ENCODE measurements around the gene GIGYF2. TPM values are rescaled to one million over a fixed set of nuclear protein-coding genes. Genes with fewer than 3 reads are reported as not detected.

The GIGYF2 gene
- total and polyA plus RNA-seq, 8 donors, result 7.1 to 158 (median 75.0) TPM

DNA sequence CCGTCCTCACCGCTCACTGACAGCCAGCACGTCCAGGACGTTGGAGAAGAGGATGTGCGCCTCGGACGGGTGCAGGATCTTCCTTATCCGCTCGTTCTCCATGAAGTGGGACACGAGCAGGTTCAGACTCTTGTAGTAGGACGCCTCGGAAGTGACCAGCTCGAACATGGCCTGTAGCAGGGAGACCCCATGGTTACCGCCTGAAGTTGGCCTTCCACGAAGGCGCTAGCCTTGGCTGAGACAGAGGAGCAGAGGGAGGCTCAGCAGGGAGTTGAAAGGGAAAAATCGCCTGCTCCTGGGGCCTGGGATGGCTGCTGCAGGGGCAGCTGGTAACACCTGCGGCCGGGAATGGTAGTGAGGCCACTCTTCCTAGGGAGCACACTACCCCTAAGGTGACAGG, 197.6 kb downstream of the GIGYF2 start:
- no peak overlapping the region for H3K27ac ChIP-seq
- WGBS, 5 donors, result 90 to 93% (median 92%) methylated on average over 19 of the region's 19 CpGs
- peaks cover 0 to 43% (median 0%) of the 10 kb centered on the region in 3 donors for H3K27me3 ChIP-seq
- peak in 1 of 2 donors; percentile 22 for DNase-seq
- no peaks in the 10 kb centered on the region for H3K9me3 ChIP-seq
- H3K4me3 ChIP-seq, result no peak overlapping the region
- peaks cover 0 to 12% (median 3%) of the 10 kb centered on the region in 4 donors for H3K36me3 ChIP-seq
- peaks cover 0 to 5% (median 0%) of the 10 kb centered on the region in 4 donors for H3K4me1 ChIP-seq
- TF ChIP-seq POLR2A (IDR thresholded peaks at IDR 0.05) (no peak), EP300 (IDR thresholded peaks at IDR 0.05) (no peak), POLR2AphosphoS5 (IDR thresholded peaks at IDR 0.05) (no peak)
- TF ChIP-seq, protein P1, sequence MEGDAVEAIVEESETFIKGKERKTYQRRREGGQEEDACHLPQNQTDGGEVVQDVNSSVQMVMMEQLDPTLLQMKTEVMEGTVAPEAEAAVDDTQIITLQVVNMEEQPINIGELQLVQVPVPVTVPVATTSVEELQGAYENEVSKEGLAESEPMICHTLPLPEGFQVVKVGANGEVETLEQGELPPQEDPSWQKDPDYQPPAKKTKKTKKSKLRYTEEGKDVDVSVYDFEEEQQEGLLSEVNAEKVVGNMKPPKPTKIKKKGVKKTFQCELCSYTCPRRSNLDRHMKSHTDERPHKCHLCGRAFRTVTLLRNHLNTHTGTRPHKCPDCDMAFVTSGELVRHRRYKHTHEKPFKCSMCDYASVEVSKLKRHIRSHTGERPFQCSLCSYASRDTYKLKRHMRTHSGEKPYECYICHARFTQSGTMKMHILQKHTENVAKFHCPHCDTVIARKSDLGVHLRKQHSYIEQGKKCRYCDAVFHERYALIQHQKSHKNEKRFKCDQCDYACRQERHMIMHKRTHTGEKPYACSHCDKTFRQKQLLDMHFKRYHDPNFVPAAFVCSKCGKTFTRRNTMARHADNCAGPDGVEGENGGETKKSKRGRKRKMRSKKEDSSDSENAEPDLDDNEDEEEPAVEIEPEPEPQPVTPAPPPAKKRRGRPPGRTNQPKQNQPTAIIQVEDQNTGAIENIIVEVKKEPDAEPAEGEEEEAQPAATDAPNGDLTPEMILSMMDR (IDR thresholded peaks at IDR 0.05), result no peak
- intact Hi-C loops (cut with DNase I; ENCODE audit: low total_unique reads), result no loop called here

DNA sequence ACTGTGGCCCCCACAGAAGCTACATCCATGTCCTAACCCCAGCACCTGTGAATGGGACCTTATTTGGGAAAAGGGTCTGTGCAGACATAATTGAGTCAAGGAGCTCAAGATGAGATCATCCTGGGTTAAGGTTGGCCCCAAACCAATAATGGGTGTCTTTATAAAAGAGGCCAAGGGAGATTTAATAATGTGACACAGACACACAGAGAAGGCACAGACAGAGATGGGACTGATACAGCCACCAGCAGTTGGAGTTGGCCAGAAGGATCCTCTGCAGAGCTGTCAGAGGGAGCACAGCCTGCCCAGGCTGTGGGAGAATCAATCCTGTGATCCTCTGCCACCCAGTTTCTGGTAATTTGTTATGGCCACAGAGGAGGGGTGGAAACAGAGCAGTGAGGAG, 199.0 kb downstream of the GIGYF2 start:
- H3K4me3 ChIP-seq, result no peak overlapping the region
- H3K27me3 ChIP-seq, result peaks cover 0 to 30% (median 0%) of the 10 kb centered on the region in 3 donors
- H3K4me1 ChIP-seq, result peaks cover 0 to 1% (median 0%) of the 10 kb centered on the region in 4 donors
- no peak overlapping the region for H3K27ac ChIP-seq
- peaks cover 0 to 11% (median 3%) of the 10 kb centered on the region in 4 donors for H3K36me3 ChIP-seq
- no peaks in the 10 kb centered on the region for H3K9me3 ChIP-seq
- intact Hi-C loops (cut with DNase I; ENCODE audit: low total_unique reads), result no loop called here
- TF ChIP-seq POLR2AphosphoS5 (IDR thresholded peaks at IDR 0.05) (no peak), POLR2A (IDR thresholded peaks at IDR 0.05) (no peak), EP300 (IDR thresholded peaks at IDR 0.05) (no peak)
- TF ChIP-seq, protein P1 (IDR thresholded peaks at IDR 0.05), result no peak
- DNase-seq, result no peak

DNA sequence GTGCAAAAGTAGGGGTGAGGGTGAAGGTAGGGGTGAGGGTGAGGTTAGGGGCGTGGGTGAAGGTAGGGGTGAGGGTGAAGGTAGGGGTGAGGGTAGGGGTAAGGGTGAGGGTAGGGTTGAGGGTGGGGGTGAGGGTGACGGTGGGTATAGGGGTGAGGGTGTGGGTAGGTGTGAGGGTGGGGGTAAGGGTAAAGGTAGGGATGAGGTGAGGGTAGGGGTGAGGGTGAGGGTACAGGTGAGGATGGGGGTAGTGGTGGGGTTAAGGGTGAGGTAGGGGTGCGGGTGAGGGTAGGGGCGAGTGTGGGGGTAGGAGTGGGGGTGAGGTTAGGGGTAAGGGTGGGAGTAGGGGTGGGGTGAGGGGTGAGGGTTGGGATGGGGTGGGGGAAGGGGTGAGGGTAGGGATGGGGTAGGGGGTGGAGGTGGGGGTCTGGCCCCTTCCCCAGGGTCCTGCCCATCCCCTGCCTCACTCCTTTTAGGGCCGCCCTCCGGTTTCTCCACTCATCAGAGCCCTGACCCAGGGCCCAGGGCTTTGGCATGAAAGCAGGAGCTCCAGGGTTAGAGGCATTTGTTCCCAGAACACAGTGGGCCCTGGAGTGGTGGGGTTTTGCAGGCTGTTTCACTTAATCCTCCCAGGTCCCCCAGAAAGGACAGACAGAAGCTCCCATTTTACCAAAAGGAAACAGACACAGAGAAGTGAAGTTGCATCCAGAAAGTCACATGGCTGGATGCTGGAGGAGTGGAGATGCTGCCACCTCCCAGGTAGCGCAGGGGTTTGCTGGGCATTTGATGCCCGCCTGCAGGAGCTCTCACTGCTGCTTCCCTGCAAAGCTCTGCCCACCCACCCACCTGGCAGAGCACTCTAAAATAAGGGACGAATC, 199.8 kb downstream of the GIGYF2 start:
- DNase-seq, result no peak
- peaks cover 0 to 30% (median 0%) of the 10 kb centered on the region in 3 donors for H3K27me3 ChIP-seq
- TF ChIP-seq POLR2AphosphoS5 (IDR thresholded peaks at IDR 0.05), result no peak
- TF ChIP-seq, protein P1 (IDR thresholded peaks at IDR 0.05), result no peak
- no peak for TF ChIP-seq EP300 (IDR thresholded peaks at IDR 0.05)
- TF ChIP-seq POLR2A (IDR thresholded peaks at IDR 0.05), result no peak
- intact Hi-C loops (cut with DNase I; ENCODE audit: low total_unique reads), result no loop called here
- no peak overlapping the region for H3K4me3 ChIP-seq
- WGBS, 5 donors, result 93 to 95% (median 94%) methylated on average over 6 to 9 of the region's 9 CpGs
- H3K4me1 ChIP-seq, result no peaks in the 10 kb centered on the region
- H3K36me3 ChIP-seq, result peaks cover 0 to 6% (median 3%) of the 10 kb centered on the region in 4 donors
- H3K27ac ChIP-seq, result no peak overlapping the region
- H3K9me3 ChIP-seq, result no peaks in the 10 kb centered on the region

DNA sequence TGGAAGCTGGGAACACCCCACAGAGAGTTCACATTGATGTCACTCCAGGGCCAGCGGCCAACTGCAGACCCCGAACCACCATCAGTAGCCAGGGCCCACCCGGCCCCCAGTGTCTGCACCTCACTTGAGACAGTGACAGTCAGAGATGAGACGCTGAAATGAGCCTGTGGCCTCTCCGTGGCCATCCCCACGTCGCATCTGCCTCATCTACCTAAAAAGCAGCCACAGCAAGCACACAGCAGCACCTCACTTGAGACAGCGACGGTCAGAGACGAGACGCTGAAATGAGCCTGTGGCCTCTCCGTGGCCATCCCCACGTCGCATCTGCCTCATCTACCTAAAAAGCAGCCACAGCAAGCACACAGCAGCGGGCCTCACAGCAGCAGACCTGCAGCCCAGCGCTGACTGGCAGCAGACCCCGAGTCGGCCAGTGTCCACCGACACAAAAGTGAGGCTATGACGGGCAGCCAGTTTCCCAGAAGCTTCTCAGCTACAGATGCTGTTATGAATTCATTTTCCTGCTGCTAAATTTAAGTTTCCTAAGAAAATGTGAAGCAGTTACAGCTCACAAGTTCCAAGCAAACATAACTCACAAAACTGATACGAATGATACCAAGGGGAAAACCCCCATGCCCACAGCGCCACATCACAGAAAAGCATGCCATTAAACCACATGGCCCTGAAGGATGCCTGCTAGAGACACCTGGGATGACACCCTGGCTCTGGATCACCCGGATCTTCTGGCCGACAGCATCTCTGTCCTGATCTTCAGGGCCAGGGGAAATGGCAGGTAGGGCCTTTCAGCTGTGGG, 200.7 kb downstream of the GIGYF2 start:
- WGBS, 5 donors, result 87 to 92% (median 91%) methylated on average over 15 to 24 of the region's 24 CpGs
- Histone ChIP-seq H3K4me1 (no peaks in the 10 kb centered on the region), H3K9me3 (no peaks in the 10 kb centered on the region), H3K36me3 (peaks cover 0 to under 1% (median 0%) of the 10 kb centered on the region in 4 donors), H3K27ac (no peak overlapping the region), H3K4me3 (no peak overlapping the region), H3K27me3 (peaks cover 0 to 28% (median 0%) of the 10 kb centered on the region in 3 donors)
- peak in 1 of 2 donors; percentile 22 for DNase-seq
- intact Hi-C loops (cut with DNase I; ENCODE audit: low total_unique reads), result no loop called here
- TF ChIP-seq EP300 (IDR thresholded peaks at IDR 0.05), result no peak
- no peak for TF ChIP-seq POLR2AphosphoS5 (IDR thresholded peaks at IDR 0.05)
